ENCODE data around the gene DBI.
"Not testable (repeated sequence)": the region's sequence is repeated elsewhere in the genome, so short reads cannot be mapped to it uniquely, and the experiment has no call there.

DBI gene

GRCh38 chr2:119402645-119403560, 36.1 kb downstream of the DBI start:
- no peak for DNase-seq (ENCODE audit: low read depth)

GRCh38 chr2:119403618-119404017, 36.8 kb downstream of the DBI start:
- not testable (repeated sequence) for DNase-seq (ENCODE audit: low read depth)

- DNase-seq (ENCODE audit: low read depth) = no peak
These were observed 38.4 kb downstream of the DBI start for GRCh38 chr2:119405151-119405550.

DNA sequence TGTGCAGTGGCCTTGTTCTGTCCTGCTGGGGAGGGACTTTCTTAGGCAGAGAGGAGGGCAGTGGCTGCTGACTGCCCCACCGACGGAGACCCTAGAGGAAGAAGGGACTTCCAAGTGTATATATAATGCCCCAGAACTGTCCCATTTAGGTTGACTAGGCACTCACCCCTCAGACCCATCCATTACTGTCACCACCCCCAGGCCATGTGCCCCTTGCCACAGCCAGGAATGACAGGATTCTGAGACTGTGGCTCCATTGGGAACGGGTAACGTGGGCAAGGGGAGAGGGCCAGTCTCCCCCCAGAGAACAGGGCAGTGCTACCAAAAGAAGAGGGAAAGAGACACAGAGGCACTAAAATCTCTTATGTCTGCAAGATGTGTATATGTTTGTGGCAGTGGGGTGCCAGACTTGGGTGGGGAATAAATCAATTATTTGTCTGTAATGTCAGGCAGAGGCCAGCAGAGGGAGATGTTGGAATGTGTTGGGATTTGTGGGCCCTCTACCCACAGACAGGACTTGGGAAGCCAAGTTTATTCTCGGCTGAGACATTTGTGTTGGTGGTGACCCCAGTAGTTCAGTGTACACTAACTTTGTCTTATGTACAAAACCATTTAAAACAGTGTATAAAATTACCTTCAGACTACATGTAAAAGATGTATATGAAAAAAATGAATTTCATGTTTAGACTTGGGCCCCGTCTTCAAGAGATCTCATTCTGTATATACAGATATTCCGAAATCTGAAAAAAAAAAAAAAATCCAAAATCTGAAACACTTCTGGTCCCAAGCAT, 40.8 kb downstream of the DBI start:
- DNase-seq (ENCODE audit: low read depth) = peak; percentile 13

GRCh38 chr2:119408221-119408619, 41.4 kb downstream of the DBI start:
- DNase-seq (ENCODE audit: low read depth) = no peak

- DNase-seq (ENCODE audit: low read depth) = no peak
These were observed 42.7 kb downstream of the DBI start for GRCh38 chr2:119409506-119409905.

GRCh38 chr2:119414894-119415293, 48.1 kb downstream of the DBI start:
- no peak for DNase-seq (ENCODE audit: low read depth)

DNA sequence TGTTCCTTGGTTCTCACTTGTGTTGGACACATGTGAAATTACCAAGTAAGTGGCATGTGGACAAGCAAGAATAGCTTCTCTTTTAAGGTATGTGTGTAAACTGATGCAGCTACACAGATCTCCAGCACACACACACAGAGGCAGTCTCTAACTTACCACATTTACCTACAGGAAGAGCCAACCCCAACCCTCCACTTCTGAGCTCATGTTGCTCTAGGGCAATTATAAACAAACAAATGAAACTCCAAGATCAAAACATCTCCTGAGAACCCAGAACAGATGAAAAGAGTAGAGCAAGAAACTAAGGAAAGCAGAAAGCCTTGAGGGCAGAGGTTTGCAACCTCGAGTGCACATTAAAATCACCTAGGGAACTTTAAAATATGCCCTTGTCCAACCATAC, 48.9 kb downstream of the DBI start:
- no peak for DNase-seq (ENCODE audit: low read depth)

DNA sequence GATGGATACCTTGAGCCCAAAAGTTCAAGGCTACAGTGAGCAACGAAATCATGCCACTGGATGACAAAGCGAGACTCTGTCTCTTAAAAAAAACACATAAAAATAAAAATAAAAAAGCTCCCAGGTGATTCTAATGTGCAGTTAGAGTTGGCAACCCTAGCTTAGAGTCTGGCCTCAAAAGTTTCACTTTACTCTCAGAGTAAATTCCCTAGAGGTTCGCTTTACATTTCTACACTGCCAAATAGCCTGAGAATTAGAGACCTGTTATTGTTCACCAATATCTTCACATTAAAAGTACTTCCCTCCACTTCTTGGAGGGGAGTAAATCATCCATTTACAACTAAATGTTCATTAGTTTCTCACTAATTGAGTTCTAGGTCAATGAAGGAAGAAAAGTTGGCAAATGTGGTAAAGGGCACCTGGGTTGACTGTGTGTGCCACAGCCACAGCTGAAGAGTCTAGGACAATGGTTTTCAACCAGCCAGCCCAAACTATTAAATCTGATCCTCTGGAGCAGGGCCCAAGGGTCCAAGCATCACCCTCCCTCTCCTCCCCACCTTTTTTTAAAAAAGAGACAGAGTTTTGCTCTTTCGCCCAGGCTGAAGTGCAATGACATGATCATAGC, 49.6 kb downstream of the DBI start:
- no peak for DNase-seq (ENCODE audit: low read depth)

GRCh38 chr2:119417908-119418307, 51.1 kb downstream of the DBI start:
- no peak for DNase-seq (ENCODE audit: low read depth)

DNA sequence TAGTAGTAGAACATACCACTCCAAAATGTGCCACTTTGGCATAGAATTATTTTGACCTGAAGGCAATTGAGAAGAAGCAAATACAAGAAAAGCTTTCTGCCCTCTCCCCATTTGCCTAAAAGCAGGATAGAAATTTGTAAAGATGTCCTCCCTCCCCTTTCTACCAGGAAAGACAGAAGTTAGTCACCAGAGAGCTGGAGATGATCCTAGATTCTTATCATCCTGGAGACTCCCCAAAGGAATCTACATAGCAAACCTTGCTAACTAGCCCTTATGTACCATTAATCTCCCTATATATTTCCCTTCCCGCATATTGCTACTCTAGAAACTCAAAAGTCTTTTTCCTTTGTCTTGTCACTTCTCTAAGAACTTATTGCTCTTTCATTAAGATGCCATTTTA, 52.3 kb downstream of the DBI start:
- no peak for DNase-seq (ENCODE audit: low read depth)

GRCh38 chr2:119419803-119420508, 53.2 kb downstream of the DBI start:
- no peak for DNase-seq (ENCODE audit: low read depth)

DNA sequence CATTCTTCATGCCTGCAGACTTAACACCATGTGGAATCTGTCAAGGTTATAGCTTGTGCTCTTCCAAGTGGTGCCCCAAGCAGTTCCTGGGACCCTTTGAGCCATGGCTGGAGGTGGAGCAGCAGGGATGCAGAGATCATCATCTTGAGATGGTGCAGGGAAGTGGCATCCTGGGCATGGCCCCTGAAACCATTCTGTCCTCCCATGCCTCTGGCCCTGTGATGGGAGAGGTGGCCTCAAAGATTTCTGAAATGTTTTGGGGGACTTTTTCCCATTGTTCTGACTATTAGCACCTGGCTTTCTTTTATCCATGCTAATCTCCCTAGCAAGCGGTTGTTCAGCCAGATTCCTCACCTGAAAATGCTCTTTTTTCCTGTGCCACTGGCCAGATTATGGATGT, 54.5 kb downstream of the DBI start:
- DNase-seq (ENCODE audit: low read depth) = no peak

DNA sequence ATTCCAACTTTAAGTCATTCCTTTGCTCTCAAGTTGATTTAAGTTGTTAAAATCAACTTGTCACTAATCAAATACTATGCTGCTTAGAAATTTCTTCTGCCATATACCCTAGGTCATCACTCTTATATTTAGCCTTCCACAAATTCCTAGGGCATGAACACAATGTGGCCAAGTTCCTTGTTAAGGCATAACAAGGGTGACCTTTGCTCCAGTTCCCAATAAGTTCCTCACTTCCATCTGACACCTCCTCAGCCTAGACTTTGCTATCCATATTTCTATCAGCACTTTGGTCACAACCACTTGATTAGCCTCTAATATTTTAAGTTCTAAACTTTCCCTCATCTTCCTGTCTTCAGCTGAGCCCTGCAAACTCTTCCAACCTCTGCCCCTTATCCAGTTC, 55.0 kb downstream of the DBI start:
- DNase-seq (ENCODE audit: low read depth) = no peak

Measured in non-pigmented ciliary epithelial cell (primary cell).